WTC11 (cell line): ENCODE measurements around the gene SCEL.

ENCODE experiments used
- FOXJ3 ChIP-seq: sonication (generic); formaldehyde crosslinking; IDR thresholded peaks from 2 replicates; pipeline ENCODE4 v1.9.0; 2021; ENCODE audit warnings: missing genetic modification reagents, mild to moderate bottlenecking, borderline replicate concordance
- KAT7 ChIP-seq: sonication (generic); formaldehyde crosslinking; IDR thresholded peaks from 2 replicates; pipeline ENCODE4 v1.8.1; 2023; ENCODE audit warnings: missing genetic modification reagents, mild to moderate bottlenecking, borderline replicate concordance
- NFE2L1 ChIP-seq: sonication (generic); formaldehyde crosslinking; IDR thresholded peaks from 2 replicates; pipeline ENCODE4 v1.8.1; 2023; ENCODE audit warnings: missing genetic modification reagents
- NR3C1 ChIP-seq: sonication (generic); formaldehyde crosslinking; conservative IDR thresholded peaks from 2 replicates; pipeline ENCODE4 v1.8.1; 2023; ENCODE audit warnings: low read depth, mild to moderate bottlenecking, missing genetic modification reagents
- SP1 ChIP-seq: sonication (generic); formaldehyde crosslinking; conservative IDR thresholded peaks from 2 replicates; pipeline ENCODE4 v1.8.1; 2022; ENCODE audit warnings: missing genetic modification reagents
- ZNF138 ChIP-seq: sonication (generic); formaldehyde crosslinking; conservative IDR thresholded peaks from 2 replicates; pipeline ENCODE4 v1.8.1; 2022; ENCODE audit warnings: mild to moderate bottlenecking, moderate library complexity, missing genetic modification reagents
- TF ChIP-seq, protein P1 (sequence below): fragments of 200-600 bp; IDR thresholded peaks from 2 replicates; pipeline ENCODE4 v1.8.0; 2022; ENCODE audit warnings: antibody characterized with exemption
- TF ChIP-seq, protein P2 (sequence below): sonication (generic); formaldehyde crosslinking; conservative IDR thresholded peaks from 2 replicates; pipeline ENCODE4 v1.8.1; 2023; ENCODE audit warnings: mild to moderate bottlenecking, low read depth, missing genetic modification reagents, moderate library complexity

DNA sequence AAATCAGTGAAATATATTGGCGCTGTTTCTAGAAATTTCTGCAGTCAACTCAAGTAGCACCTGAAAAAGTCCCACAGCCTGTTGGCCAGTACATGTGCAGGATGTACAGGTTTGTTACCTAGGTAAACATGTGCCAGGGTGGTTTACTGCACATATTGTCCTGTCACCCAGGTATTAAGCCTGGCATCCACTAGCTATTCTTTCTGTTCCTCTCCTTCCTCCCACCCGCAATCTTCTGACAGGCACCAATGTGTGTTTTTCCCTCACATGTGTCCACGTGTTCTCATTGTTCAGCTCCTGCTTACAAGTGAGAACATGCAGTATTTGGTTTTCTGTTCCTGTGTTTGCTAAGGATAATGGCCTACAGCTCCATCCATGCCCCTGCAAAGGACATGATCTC, 13.1 kb upstream of the SCEL start:
- no peak for TF ChIP-seq NFE2L1
- TF ChIP-seq, protein P1, sequence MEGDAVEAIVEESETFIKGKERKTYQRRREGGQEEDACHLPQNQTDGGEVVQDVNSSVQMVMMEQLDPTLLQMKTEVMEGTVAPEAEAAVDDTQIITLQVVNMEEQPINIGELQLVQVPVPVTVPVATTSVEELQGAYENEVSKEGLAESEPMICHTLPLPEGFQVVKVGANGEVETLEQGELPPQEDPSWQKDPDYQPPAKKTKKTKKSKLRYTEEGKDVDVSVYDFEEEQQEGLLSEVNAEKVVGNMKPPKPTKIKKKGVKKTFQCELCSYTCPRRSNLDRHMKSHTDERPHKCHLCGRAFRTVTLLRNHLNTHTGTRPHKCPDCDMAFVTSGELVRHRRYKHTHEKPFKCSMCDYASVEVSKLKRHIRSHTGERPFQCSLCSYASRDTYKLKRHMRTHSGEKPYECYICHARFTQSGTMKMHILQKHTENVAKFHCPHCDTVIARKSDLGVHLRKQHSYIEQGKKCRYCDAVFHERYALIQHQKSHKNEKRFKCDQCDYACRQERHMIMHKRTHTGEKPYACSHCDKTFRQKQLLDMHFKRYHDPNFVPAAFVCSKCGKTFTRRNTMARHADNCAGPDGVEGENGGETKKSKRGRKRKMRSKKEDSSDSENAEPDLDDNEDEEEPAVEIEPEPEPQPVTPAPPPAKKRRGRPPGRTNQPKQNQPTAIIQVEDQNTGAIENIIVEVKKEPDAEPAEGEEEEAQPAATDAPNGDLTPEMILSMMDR, result no peak
- TF ChIP-seq KAT7 (CRISPR knock-in tag), result no peak
- TF ChIP-seq NR3C1 (CRISPR knock-in tag), result no peak
- no peak for TF ChIP-seq ZNF138
- TF ChIP-seq SP1, result no peak
- TF ChIP-seq, protein P2, sequence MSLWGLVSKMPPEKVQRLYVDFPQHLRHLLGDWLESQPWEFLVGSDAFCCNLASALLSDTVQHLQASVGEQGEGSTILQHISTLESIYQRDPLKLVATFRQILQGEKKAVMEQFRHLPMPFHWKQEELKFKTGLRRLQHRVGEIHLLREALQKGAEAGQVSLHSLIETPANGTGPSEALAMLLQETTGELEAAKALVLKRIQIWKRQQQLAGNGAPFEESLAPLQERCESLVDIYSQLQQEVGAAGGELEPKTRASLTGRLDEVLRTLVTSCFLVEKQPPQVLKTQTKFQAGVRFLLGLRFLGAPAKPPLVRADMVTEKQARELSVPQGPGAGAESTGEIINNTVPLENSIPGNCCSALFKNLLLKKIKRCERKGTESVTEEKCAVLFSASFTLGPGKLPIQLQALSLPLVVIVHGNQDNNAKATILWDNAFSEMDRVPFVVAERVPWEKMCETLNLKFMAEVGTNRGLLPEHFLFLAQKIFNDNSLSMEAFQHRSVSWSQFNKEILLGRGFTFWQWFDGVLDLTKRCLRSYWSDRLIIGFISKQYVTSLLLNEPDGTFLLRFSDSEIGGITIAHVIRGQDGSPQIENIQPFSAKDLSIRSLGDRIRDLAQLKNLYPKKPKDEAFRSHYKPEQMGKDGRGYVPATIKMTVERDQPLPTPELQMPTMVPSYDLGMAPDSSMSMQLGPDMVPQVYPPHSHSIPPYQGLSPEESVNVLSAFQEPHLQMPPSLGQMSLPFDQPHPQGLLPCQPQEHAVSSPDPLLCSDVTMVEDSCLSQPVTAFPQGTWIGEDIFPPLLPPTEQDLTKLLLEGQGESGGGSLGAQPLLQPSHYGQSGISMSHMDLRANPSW (CRISPR knock-in tag), result no peak
- TF ChIP-seq FOXJ3 (CRISPR knock-in tag), result no peak
